H1 (cell line): ENCODE results near the gene APC2. TPM values are rescaled to one million over a fixed set of nuclear protein-coding genes. Genes with fewer than 3 reads are reported as not detected.

ENCODE experiments used
- ATF3 ChIP-seq: IDR thresholded peaks from 2 replicates; pipeline ENCODE4 v1.6.1; 2011; ENCODE audit warnings: low read depth, mild to moderate bottlenecking, low read length; ENCODE audit not compliant: insufficient read depth
- polyA plus RNA-seq, 7 experiments: library from polyadenylated mRNA; depleted of rRNA in 3 of 7; stranded (reverse) in 5 of 7; unstranded in 2 of 7; fragments of >200 nt in 5 of 7; fragments of 200-250 nt in 2 of 7; gene quantifications; 1 replicate in 5 of 7; 2 replicates in 1 of 7; 4 replicates in 1 of 7; pipeline versions ENCODE4 v1.2.1 to v1.2.3, GENCODE V29; 2011 to 2013; ENCODE audit warnings: missing spikeins in 2 of 7, mixed read lengths in 2 of 7
- total RNA-seq: library from RNA; stranded (reverse); fragmentation: NEBNext Ultra II Directional; extraction: Animal tissue kit (Norgen Biotek cat#: 25700); gene quantifications from 2 replicates; pipeline ENCODE4 v1.2.1, GENCODE V29; 2021
- TF ChIP-seq, protein P1 (sequence below): fragments of 300-600 bp; sonication (generic); IDR thresholded peaks from 2 replicates; pipeline ENCODE4 v1.7.1; 2012; ENCODE audit warnings: low read length, moderate library complexity, mild to moderate bottlenecking, inconsistent platforms; ENCODE audit not compliant: insufficient replicate concordance

APC2 gene
- total and polyA plus RNA-seq, 2 of the 8 experiments (the other 6 are each of a cell fraction or from before 2014, with no cell fraction given): 1.3 to 4.1 TPM

- TF ChIP-seq, protein P1, sequence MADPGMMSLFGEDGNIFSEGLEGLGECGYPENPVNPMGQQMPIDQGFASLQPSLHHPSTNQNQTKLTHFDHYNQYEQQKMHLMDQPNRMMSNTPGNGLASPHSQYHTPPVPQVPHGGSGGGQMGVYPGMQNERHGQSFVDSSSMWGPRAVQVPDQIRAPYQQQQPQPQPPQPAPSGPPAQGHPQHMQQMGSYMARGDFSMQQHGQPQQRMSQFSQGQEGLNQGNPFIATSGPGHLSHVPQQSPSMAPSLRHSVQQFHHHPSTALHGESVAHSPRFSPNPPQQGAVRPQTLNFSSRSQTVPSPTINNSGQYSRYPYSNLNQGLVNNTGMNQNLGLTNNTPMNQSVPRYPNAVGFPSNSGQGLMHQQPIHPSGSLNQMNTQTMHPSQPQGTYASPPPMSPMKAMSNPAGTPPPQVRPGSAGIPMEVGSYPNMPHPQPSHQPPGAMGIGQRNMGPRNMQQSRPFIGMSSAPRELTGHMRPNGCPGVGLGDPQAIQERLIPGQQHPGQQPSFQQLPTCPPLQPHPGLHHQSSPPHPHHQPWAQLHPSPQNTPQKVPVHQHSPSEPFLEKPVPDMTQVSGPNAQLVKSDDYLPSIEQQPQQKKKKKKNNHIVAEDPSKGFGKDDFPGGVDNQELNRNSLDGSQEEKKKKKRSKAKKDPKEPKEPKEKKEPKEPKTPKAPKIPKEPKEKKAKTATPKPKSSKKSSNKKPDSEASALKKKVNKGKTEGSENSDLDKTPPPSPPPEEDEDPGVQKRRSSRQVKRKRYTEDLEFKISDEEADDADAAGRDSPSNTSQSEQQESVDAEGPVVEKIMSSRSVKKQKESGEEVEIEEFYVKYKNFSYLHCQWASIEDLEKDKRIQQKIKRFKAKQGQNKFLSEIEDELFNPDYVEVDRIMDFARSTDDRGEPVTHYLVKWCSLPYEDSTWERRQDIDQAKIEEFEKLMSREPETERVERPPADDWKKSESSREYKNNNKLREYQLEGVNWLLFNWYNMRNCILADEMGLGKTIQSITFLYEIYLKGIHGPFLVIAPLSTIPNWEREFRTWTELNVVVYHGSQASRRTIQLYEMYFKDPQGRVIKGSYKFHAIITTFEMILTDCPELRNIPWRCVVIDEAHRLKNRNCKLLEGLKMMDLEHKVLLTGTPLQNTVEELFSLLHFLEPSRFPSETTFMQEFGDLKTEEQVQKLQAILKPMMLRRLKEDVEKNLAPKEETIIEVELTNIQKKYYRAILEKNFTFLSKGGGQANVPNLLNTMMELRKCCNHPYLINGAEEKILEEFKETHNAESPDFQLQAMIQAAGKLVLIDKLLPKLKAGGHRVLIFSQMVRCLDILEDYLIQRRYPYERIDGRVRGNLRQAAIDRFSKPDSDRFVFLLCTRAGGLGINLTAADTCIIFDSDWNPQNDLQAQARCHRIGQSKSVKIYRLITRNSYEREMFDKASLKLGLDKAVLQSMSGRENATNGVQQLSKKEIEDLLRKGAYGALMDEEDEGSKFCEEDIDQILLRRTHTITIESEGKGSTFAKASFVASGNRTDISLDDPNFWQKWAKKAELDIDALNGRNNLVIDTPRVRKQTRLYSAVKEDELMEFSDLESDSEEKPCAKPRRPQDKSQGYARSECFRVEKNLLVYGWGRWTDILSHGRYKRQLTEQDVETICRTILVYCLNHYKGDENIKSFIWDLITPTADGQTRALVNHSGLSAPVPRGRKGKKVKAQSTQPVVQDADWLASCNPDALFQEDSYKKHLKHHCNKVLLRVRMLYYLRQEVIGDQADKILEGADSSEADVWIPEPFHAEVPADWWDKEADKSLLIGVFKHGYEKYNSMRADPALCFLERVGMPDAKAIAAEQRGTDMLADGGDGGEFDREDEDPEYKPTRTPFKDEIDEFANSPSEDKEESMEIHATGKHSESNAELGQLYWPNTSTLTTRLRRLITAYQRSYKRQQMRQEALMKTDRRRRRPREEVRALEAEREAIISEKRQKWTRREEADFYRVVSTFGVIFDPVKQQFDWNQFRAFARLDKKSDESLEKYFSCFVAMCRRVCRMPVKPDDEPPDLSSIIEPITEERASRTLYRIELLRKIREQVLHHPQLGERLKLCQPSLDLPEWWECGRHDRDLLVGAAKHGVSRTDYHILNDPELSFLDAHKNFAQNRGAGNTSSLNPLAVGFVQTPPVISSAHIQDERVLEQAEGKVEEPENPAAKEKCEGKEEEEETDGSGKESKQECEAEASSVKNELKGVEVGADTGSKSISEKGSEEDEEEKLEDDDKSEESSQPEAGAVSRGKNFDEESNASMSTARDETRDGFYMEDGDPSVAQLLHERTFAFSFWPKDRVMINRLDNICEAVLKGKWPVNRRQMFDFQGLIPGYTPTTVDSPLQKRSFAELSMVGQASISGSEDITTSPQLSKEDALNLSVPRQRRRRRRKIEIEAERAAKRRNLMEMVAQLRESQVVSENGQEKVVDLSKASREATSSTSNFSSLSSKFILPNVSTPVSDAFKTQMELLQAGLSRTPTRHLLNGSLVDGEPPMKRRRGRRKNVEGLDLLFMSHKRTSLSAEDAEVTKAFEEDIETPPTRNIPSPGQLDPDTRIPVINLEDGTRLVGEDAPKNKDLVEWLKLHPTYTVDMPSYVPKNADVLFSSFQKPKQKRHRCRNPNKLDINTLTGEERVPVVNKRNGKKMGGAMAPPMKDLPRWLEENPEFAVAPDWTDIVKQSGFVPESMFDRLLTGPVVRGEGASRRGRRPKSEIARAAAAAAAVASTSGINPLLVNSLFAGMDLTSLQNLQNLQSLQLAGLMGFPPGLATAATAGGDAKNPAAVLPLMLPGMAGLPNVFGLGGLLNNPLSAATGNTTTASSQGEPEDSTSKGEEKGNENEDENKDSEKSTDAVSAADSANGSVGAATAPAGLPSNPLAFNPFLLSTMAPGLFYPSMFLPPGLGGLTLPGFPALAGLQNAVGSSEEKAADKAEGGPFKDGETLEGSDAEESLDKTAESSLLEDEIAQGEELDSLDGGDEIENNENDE: no peak
- no peak for TF ChIP-seq ATF3
Observed at GRCh38 chr19:1501200-1501595, 51.3 kb downstream of the APC2 start (continued).
